Activated CD8-positive, alpha-beta T cell treated with anti-CD3 and anti-CD28 coated beads for 36 hours (primary cell): ENCODE results near the gene CRTAC1. TPM values are rescaled to one million over a fixed set of nuclear protein-coding genes. Genes with fewer than 3 reads are reported as not detected.

Experiments
- ATAC-seq: fragments of 200-7000 bp; cut with Tn5 transposase; one replicate; pipeline ENCODE4 v1.10.0; 2021; ENCODE audit warnings: mild to moderate bottlenecking, moderate library complexity
- CTCF ChIA-PET: fragments of 350-600 bp; sonication (Branson Sonifier 250); formaldehyde crosslinking; loops from one replicate; lab custom pipeline; 2021; ENCODE audit warnings: antibody characterized with exemption; lab: Charles Lee
- POLR2A ChIA-PET: fragments of 350-600 bp; sonication (Branson Sonifier 250); formaldehyde crosslinking; loops from one replicate; lab custom pipeline; 2021; ENCODE audit warnings: antibody characterized with exemption; lab: Charles Lee
- DNase-seq: peaks from one replicate; pipeline ENCODE4 v3.0.0-alpha.2; 2020
- H3K27ac Mint-ChIP-seq: one replicate; pipeline ENCODE4 v1.8.0; 2021; ENCODE audit warnings: mild to moderate bottlenecking, mixed read lengths
- H3K27me3 Mint-ChIP-seq: one replicate; pipeline ENCODE4 v1.8.0; 2021; ENCODE audit warnings: mixed read lengths
- H3K36me3 Mint-ChIP-seq: one replicate; pipeline ENCODE4 v1.8.0; 2021; ENCODE audit warnings: low read depth, mixed read lengths
- H3K4me1 Mint-ChIP-seq: one replicate; pipeline ENCODE4 v1.8.0; 2021; ENCODE audit warnings: low read depth, mixed read lengths
- H3K4me3 Mint-ChIP-seq: one replicate; pipeline ENCODE4 v1.8.0; 2021; ENCODE audit warnings: mild to moderate bottlenecking, moderate library complexity, mixed read lengths
- H3K9me3 Mint-ChIP-seq: one replicate; pipeline ENCODE4 v1.8.0; 2021; ENCODE audit warnings: mixed read lengths
- intact Hi-C: fragments of 100-400 bp; cut with micrococcal nuclease; formaldehyde crosslinking; loops from one replicate; pipeline ENCODE4 v1.10.0; 2022
- total RNA-seq, 2 experiments: library from RNA; stranded (reverse); gene quantifications; one replicate each; pipeline ENCODE4 v1.2.3, GENCODE V29; 2021
- TF ChIP-seq, protein P1 (sequence below): fragments of 200-600 bp; IDR thresholded peaks from one replicate; pipeline ENCODE4 v1.8.0; 2022; ENCODE audit warnings: antibody characterized with exemption, mild to moderate bottlenecking

The CRTAC1 gene
- total RNA-seq, 2 experiments from 2014 or later = not detected

DNA sequence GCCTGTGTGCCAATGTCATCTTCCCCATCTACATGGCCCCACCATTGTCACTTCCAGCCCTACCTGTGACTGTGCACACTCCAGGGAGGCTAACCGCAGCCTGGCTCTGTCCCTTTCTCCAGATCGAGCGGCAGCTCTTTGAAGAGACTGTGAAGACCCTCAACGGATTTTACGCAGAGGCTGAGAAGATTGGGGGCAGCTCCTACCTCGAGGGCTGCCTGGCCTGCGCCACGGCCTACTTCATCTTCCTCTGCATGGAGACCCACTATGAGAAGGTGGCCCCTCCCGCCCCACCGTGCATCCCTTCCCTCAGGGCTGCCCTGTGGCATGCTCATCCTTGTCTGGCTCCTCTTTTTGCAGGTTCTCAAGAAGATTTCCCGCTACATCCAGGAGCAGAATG is 166.6 kb downstream of the CRTAC1 start:
- intact Hi-C loops = no loop called here
- Mint-ChIP-seq H3K4me1 (peaks cover 3% of the 10 kb centered on the region), H3K27ac (no peak overlapping the region), H3K27me3 (no peaks in the 10 kb centered on the region), H3K9me3 (no peaks in the 10 kb centered on the region), H3K36me3 (no peaks in the 10 kb centered on the region), H3K4me3 (no peak overlapping the region)
- CTCF ChIA-PET = interaction anchor here (1.1 to 4.6 kb wide), 3 partner anchors 65 to 73 kb away, joined by 3 to 26 read pairs (median 3); no protein-coding TSS in a partner anchor
- TF ChIP-seq, protein P1, sequence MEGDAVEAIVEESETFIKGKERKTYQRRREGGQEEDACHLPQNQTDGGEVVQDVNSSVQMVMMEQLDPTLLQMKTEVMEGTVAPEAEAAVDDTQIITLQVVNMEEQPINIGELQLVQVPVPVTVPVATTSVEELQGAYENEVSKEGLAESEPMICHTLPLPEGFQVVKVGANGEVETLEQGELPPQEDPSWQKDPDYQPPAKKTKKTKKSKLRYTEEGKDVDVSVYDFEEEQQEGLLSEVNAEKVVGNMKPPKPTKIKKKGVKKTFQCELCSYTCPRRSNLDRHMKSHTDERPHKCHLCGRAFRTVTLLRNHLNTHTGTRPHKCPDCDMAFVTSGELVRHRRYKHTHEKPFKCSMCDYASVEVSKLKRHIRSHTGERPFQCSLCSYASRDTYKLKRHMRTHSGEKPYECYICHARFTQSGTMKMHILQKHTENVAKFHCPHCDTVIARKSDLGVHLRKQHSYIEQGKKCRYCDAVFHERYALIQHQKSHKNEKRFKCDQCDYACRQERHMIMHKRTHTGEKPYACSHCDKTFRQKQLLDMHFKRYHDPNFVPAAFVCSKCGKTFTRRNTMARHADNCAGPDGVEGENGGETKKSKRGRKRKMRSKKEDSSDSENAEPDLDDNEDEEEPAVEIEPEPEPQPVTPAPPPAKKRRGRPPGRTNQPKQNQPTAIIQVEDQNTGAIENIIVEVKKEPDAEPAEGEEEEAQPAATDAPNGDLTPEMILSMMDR = no peak
- ATAC-seq = no peak
- POLR2A ChIA-PET = no interaction called here
- DNase-seq = no peak

GRCh38 chr10:97861924-97862323 is 168.5 kb downstream of the CRTAC1 start:
- H3K27me3 Mint-ChIP-seq = no peaks in the 10 kb centered on the region
- no peaks in the 10 kb centered on the region for H3K9me3 Mint-ChIP-seq
- ChIA-PET CTCF (interaction anchor here (1.2 to 4.6 kb wide), 2 partner anchors 12 to 69 kb away, joined by 3 to 26 read pairs; no protein-coding TSS in a partner anchor), POLR2A (interaction anchor here (0.9 kb wide), 1 partner anchor 10 kb away, joined by 3 read pairs; no protein-coding TSS in a partner anchor)
- intact Hi-C loops = no loop called here
- no peak overlapping the region for H3K4me3 Mint-ChIP-seq
- ATAC-seq (no peak), DNase-seq (no peak)
- H3K4me1 Mint-ChIP-seq = peaks cover 15% of the 10 kb centered on the region
- no peaks in the 10 kb centered on the region for H3K36me3 Mint-ChIP-seq
- TF ChIP-seq, protein P1 = no peak
- no peak overlapping the region for H3K27ac Mint-ChIP-seq

DNA sequence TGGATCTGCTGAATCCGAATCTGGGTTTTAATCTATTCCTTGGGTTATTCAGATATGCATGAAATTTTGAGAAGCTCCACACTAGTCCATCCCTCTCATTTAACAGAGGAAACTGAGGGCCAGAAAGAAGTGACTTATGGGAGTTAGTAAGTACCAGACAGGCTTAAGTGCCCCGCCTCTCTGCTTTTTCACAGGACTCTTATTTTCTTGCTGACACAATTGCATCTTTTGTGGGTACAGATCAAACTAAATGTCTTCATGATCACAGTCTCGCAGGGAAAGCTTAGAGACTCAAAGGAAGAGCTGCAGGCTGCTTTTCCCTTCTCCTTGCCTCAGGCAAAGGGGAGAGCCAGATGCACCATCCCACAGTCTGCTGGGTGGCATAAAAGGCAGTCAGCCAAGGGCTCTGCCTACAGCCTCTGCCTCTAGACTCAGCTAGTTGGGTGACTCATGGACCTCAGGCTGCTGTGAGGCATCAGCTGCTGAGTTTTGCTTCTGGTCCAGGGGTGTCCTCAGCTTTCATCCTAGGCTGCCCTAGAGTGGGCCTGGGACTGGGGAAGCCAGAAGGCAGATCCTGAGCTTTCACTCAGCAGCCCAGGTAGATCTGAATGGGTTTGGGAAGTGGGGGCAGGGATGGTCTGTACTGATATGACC is 169.2 kb downstream of the CRTAC1 start:
- TF ChIP-seq, protein P1 = no peak
- Mint-ChIP-seq H3K9me3 (no peaks in the 10 kb centered on the region), H3K4me3 (no peak overlapping the region), H3K4me1 (peaks cover 15% of the 10 kb centered on the region), H3K27ac (no peak overlapping the region), H3K36me3 (no peaks in the 10 kb centered on the region), H3K27me3 (no peaks in the 10 kb centered on the region)
- peak; percentile 75 for ATAC-seq
- ChIA-PET CTCF (interaction anchor here (0.9 to 4.6 kb wide), 4 partner anchors 8 to 125 kb away, joined by 3 to 35 read pairs (median 14); partner anchors contain the start of gene ZFYVE27), POLR2A (interaction anchor here (0.6 to 1.2 kb wide), 3 partner anchors 10 to 18 kb away, joined by 3 to 6 read pairs (median 3); partner anchors contain the start of gene GOLGA7B)
- peak; percentile 26 for DNase-seq
- intact Hi-C loops = no loop called here

GRCh38 chr10:97858001-97858439 is 172.4 kb downstream of the CRTAC1 start:
- Mint-ChIP-seq H3K27me3 (no peaks in the 10 kb centered on the region), H3K36me3 (no peaks in the 10 kb centered on the region), H3K4me3 (no peak overlapping the region), H3K27ac (peak overlapping the region; percentile 37), H3K9me3 (no peaks in the 10 kb centered on the region), H3K4me1 (peaks cover 18% of the 10 kb centered on the region)
- ChIA-PET CTCF (interaction anchor here (1.4 to 4.3 kb wide), 2 partner anchors 11 to 66 kb away, joined by 4 to 35 read pairs; no protein-coding TSS in a partner anchor), POLR2A (interaction anchor here (1.5 kb wide), 1 partner anchor 12 kb away, joined by 7 read pairs; no protein-coding TSS in a partner anchor)
- DNase-seq (peak; percentile 45), ATAC-seq (peak; percentile 93)
- intact Hi-C loops = no loop called here
- TF ChIP-seq, protein P1 = no peak

- H3K36me3 Mint-ChIP-seq = no peaks in the 10 kb centered on the region
- ATAC-seq (no peak), DNase-seq (no peak)
- no peaks in the 10 kb centered on the region for H3K27me3 Mint-ChIP-seq
- TF ChIP-seq, protein P1 = no peak
- intact Hi-C loops = loop anchor here (5.0 kb wide), 1 partner anchor 57 kb away; no protein-coding TSS in a partner anchor
- no peak overlapping the region for H3K4me3 Mint-ChIP-seq
- peaks cover 45% of the 10 kb centered on the region for H3K4me1 Mint-ChIP-seq
- H3K27ac Mint-ChIP-seq = no peak overlapping the region
- H3K9me3 Mint-ChIP-seq = no peaks in the 10 kb centered on the region
- ChIA-PET CTCF (no interaction called here), POLR2A (no interaction called here)
Measured at GRCh38 chr10:97854743-97855142, 175.7 kb downstream of the CRTAC1 start.
